Prostate gland (tissue), 2 donors: ENCODE measurements around the gene SLC22A12.

ENCODE experiments used
- CTCF ChIP-seq, 4 experiments: fragments of 200-600 bp in 2 of 4; fragments of 450-650 bp in 2 of 4; sonication (generic) in 2 of 4; IDR thresholded peaks; 1 replicate in 3 of 4; 2 replicates in 1 of 4; pipeline ENCODE4 v1.5.1; 2016 to 2019; ENCODE audit warnings: antibody characterized with exemption in 4 of 4, mild to moderate bottlenecking in 2 of 4, moderate library complexity in 2 of 4
- POLR2A ChIP-seq: fragments of 450-650 bp; IDR thresholded peaks from one replicate; pipeline ENCODE4 v1.6.1; 2016; ENCODE audit warnings: antibody characterized with exemption, mild to moderate bottlenecking
- POLR2AphosphoS5 ChIP-seq: sonication (generic); formaldehyde crosslinking; IDR thresholded peaks from one replicate; pipeline ENCODE4 v1.6.1; 2017; ENCODE audit warnings: antibody characterized with exemption

- no peak for TF ChIP-seq CTCF (IDR thresholded peaks at IDR 0.05)
- TF ChIP-seq POLR2AphosphoS5, result peak; percentile 89
- no peak for TF ChIP-seq POLR2A
Observed at GRCh38 chr11:64566042-64566914, 24.7 kb upstream of the SLC22A12 start.
